NK-92 (cell line): ENCODE measurements around the gene KCNJ4.

ENCODE experiments used
- DNase-seq: peaks from one replicate; lab custom pipeline; 2025; ENCODE audit not compliant: unreplicated experiment; lab: John Stamatoyannopoulos, UW

The KCNJ4 gene

GRCh38 chr22:38455076-38455529, at the start of gene KCNJ4:
KCNJ4 (minus strand) TSS chr22:38455199; CDS start chr22:38428132, 27,067 bp downstream.
- no peak for DNase-seq

GRCh38 chr22:38503021-38503420, 48.0 kb upstream of the KCNJ4 start:
- DNase-seq: no peak

- no peak for DNase-seq
These were observed 47.0 kb upstream of the KCNJ4 start for GRCh38 chr22:38501797-38502672.

- no peak for DNase-seq
These were observed 42.9 kb upstream of the KCNJ4 start for GRCh38 chr22:38497869-38498268.

GRCh38 chr22:38494939-38495338, 39.9 kb upstream of the KCNJ4 start:
- DNase-seq: no peak

GRCh38 chr22:38494498-38494897, 39.5 kb upstream of the KCNJ4 start:
- DNase-seq: no peak

- DNase-seq: no peak
These were observed 36.8 kb upstream of the KCNJ4 start for GRCh38 chr22:38491707-38492348.

GRCh38 chr22:38490915-38491314, 35.9 kb upstream of the KCNJ4 start:
- no peak for DNase-seq

GRCh38 chr22:38490475-38490874, 35.5 kb upstream of the KCNJ4 start:
- DNase-seq: no peak

- no peak for DNase-seq
These were observed 34.7 kb upstream of the KCNJ4 start for GRCh38 chr22:38489561-38490145.

GRCh38 chr22:38489142-38489541, 34.1 kb upstream of the KCNJ4 start:
- no peak for DNase-seq

GRCh38 chr22:38487946-38488345, 32.9 kb upstream of the KCNJ4 start:
- no peak for DNase-seq

GRCh38 chr22:38485783-38486182, 30.8 kb upstream of the KCNJ4 start:
- no peak for DNase-seq

GRCh38 chr22:38484244-38484643, 29.2 kb upstream of the KCNJ4 start:
- no peak for DNase-seq

GRCh38 chr22:38482662-38483308, 27.8 kb upstream of the KCNJ4 start:
- no peak for DNase-seq

- no peak for DNase-seq
These were observed 26.9 kb upstream of the KCNJ4 start for GRCh38 chr22:38481871-38482332.

GRCh38 chr22:38481162-38481870, 26.3 kb upstream of the KCNJ4 start:
- no peak for DNase-seq

GRCh38 chr22:38479096-38479837, 24.3 kb upstream of the KCNJ4 start:
- DNase-seq: no peak

- no peak for DNase-seq
These were observed 22.6 kb upstream of the KCNJ4 start for GRCh38 chr22:38477585-38477984.

GRCh38 chr22:38474003-38474607, 19.1 kb upstream of the KCNJ4 start:
- DNase-seq: no peak
